Calu3 (cell line): ENCODE measurements around the gene SMCR8. TPM values are rescaled to one million over a fixed set of nuclear protein-coding genes. Genes with fewer than 3 reads are reported as not detected.

Source experiments
- BruUV-seq: library from RNA; stranded (reverse); fragments of 400-500 nt; replicated peaks from 2 replicates; lab custom pipeline; 2021; lab: Mats Ljungman, UMichigan
- CTCF ChIA-PET: fragments of 300-600 bp; sonication (Branson Sonifier 250); formaldehyde crosslinking; loops from one replicate; lab custom pipeline; 2022; ENCODE audit warnings: antibody characterized with exemption; lab: Charles Lee
- DNase-seq: peaks from one replicate; pipeline ENCODE4 v3.0.0; 2022
- H3K27ac Mint-ChIP-seq: one replicate; pipeline ENCODE4 v1.8.0; 2022; ENCODE audit warnings: mixed read lengths; ENCODE audit not compliant: unreplicated experiment
- H3K27me3 Mint-ChIP-seq: one replicate; pipeline ENCODE4 v1.8.0; 2022; ENCODE audit warnings: mixed read lengths; ENCODE audit not compliant: unreplicated experiment
- H3K36me3 Mint-ChIP-seq: one replicate; pipeline ENCODE4 v1.8.0; 2022; ENCODE audit warnings: mild to moderate bottlenecking, moderate library complexity, mixed read lengths; ENCODE audit not compliant: insufficient read depth, unreplicated experiment
- H3K4me1 Mint-ChIP-seq: one replicate; pipeline ENCODE4 v1.8.0; 2022; ENCODE audit warnings: mild to moderate bottlenecking, low read depth, mixed read lengths; ENCODE audit not compliant: unreplicated experiment
- H3K4me3 Mint-ChIP-seq: one replicate; pipeline ENCODE4 v1.8.0; 2022; ENCODE audit warnings: mild to moderate bottlenecking, low read depth, moderate library complexity, mixed read lengths; ENCODE audit not compliant: unreplicated experiment
- H3K9me3 Mint-ChIP-seq: one replicate; pipeline ENCODE4 v1.8.0; 2022; ENCODE audit warnings: low read depth, mixed read lengths; ENCODE audit not compliant: unreplicated experiment
- CTCF ChIP-seq: fragments of 200-600 bp; IDR thresholded peaks from one replicate; pipeline ENCODE4 v1.8.0; 2022; ENCODE audit warnings: antibody characterized with exemption; ENCODE audit not compliant: unreplicated experiment
- intact Hi-C: fragments of 100-400 bp; cut with micrococcal nuclease; formaldehyde crosslinking; loops from one replicate; pipeline ENCODE4 v1.10.0; 2022; ENCODE audit not compliant: unreplicated experiment
- total RNA-seq: library from RNA; stranded (reverse); gene quantifications from 2 replicates; pipeline ENCODE4 v1.2.3, GENCODE V29; 2022

Gene SMCR8
- total RNA-seq, 1 experiment from 2014 or later, result 20.4 TPM

GRCh38 chr17:18315562-18315922, 449 bp downstream of the SMCR8 start:
- Mint-ChIP-seq H3K4me3 (peak overlapping the region; percentile 92), H3K27ac (peak overlapping the region; percentile 98), H3K9me3 (no peaks in the 10 kb centered on the region), H3K27me3 (no peaks in the 10 kb centered on the region), H3K36me3 (peaks cover 46% of the 10 kb centered on the region), H3K4me1 (peaks cover 18% of the 10 kb centered on the region)
- no peak for DNase-seq
- TF ChIP-seq CTCF, result no peak
- CTCF ChIA-PET, result no interaction called here
- BruUV-seq, result TSS peak; percentile 67
- intact Hi-C loops, result no loop called here

GRCh38 chr17:18315961-18316360, 868 bp downstream of the SMCR8 start:
- Mint-ChIP-seq H3K36me3 (peaks cover 46% of the 10 kb centered on the region), H3K4me3 (peak overlapping the region; percentile 92), H3K4me1 (peaks cover 19% of the 10 kb centered on the region), H3K27me3 (no peaks in the 10 kb centered on the region), H3K27ac (peak overlapping the region; percentile 98), H3K9me3 (no peaks in the 10 kb centered on the region)
- BruUV-seq, result no TSS peak
- CTCF ChIA-PET, result no interaction called here
- no peak for TF ChIP-seq CTCF
- intact Hi-C loops, result no loop called here
- DNase-seq, result no peak

GRCh38 chr17:18318117-18318516, 3.0 kb downstream of the SMCR8 start:
- intact Hi-C loops, result no loop called here
- H3K27me3 Mint-ChIP-seq, result no peaks in the 10 kb centered on the region
- H3K9me3 Mint-ChIP-seq, result no peaks in the 10 kb centered on the region
- H3K4me1 Mint-ChIP-seq, result peaks cover 15% of the 10 kb centered on the region
- DNase-seq, result no peak
- CTCF ChIA-PET, result no interaction called here
- H3K27ac Mint-ChIP-seq, result no peak overlapping the region
- H3K36me3 Mint-ChIP-seq, result peaks cover 50% of the 10 kb centered on the region
- no peak overlapping the region for H3K4me3 Mint-ChIP-seq
- no peak for TF ChIP-seq CTCF
- BruUV-seq, result no TSS peak

- Mint-ChIP-seq H3K9me3 (no peaks in the 10 kb centered on the region), H3K27ac (no peak overlapping the region), H3K4me1 (peaks cover 8% of the 10 kb centered on the region), H3K4me3 (no peak overlapping the region), H3K36me3 (peaks cover 52% of the 10 kb centered on the region), H3K27me3 (no peaks in the 10 kb centered on the region)
- intact Hi-C loops, result no loop called here
- DNase-seq, result no peak
- TF ChIP-seq CTCF, result no peak
- CTCF ChIA-PET, result no interaction called here
- no TSS peak for BruUV-seq
Measured at GRCh38 chr17:18318771-18319450, 3.8 kb downstream of the SMCR8 start.
